T-helper 1 cell treated with Interleukin-12 subunit alpha and Interleukin-12 subunit beta and Interleukin-4 antibody, amounts not matched to agents 30 μg/mL and 1 μg/mL, for 36 hours (primary cell): ENCODE results near the gene MMRN1.
"Not testable (repeated sequence)": the region's sequence is repeated elsewhere in the genome, so short reads cannot be mapped to it uniquely, and the experiment has no call there.

ENCODE experiments used
- H3K27ac Mint-ChIP-seq: one replicate; pipeline ENCODE4 v1.8.0; 2021; ENCODE audit warnings: mild to moderate bottlenecking, mixed read lengths
- H3K27me3 Mint-ChIP-seq: one replicate; pipeline ENCODE4 v1.8.0; 2021; ENCODE audit warnings: low read depth, mixed read lengths
- H3K36me3 Mint-ChIP-seq: one replicate; pipeline ENCODE4 v1.8.0; 2021; ENCODE audit warnings: low read depth, mixed read lengths
- H3K4me1 Mint-ChIP-seq: one replicate; pipeline ENCODE4 v1.8.0; 2021; ENCODE audit warnings: low read depth, mixed read lengths
- H3K4me3 Mint-ChIP-seq: one replicate; pipeline ENCODE4 v1.8.0; 2021; ENCODE audit warnings: mild to moderate bottlenecking, moderate library complexity, mixed read lengths
- H3K9me3 Mint-ChIP-seq: one replicate; pipeline ENCODE4 v1.8.0; 2021; ENCODE audit warnings: mixed read lengths

MMRN1 gene

GRCh38 chr4:89898304-89898716 lies 3.7 kb downstream of the MMRN1 start:
- H3K27ac Mint-ChIP-seq = no peak overlapping the region
- no peaks in the 10 kb centered on the region for H3K36me3 Mint-ChIP-seq
- H3K4me3 Mint-ChIP-seq = no peak overlapping the region
- H3K4me1 Mint-ChIP-seq = peaks cover 14% of the 10 kb centered on the region
- H3K27me3 Mint-ChIP-seq = no peaks in the 10 kb centered on the region
- H3K9me3 Mint-ChIP-seq = no peaks in the 10 kb centered on the region

- Mint-ChIP-seq H3K4me1 (peaks cover 13% of the 10 kb centered on the region), H3K9me3 (no peaks in the 10 kb centered on the region), H3K36me3 (no peaks in the 10 kb centered on the region), H3K27me3 (peaks cover 4% of the 10 kb centered on the region), H3K27ac (no peak overlapping the region), H3K4me3 (no peak overlapping the region)
These were observed 4.5 kb downstream of the MMRN1 start for GRCh38 chr4:89899152-89899551.

- no peak overlapping the region for H3K27ac Mint-ChIP-seq
- no peak overlapping the region for H3K4me3 Mint-ChIP-seq
- no peaks in the 10 kb centered on the region for H3K9me3 Mint-ChIP-seq
- H3K27me3 Mint-ChIP-seq = peaks cover 7% of the 10 kb centered on the region
- H3K4me1 Mint-ChIP-seq = peaks cover 7% of the 10 kb centered on the region
- no peaks in the 10 kb centered on the region for H3K36me3 Mint-ChIP-seq
These were observed 5.2 kb downstream of the MMRN1 start for GRCh38 chr4:89899854-89900253.

- H3K27me3 Mint-ChIP-seq = peaks cover 18% of the 10 kb centered on the region
- not testable (repeated sequence) for H3K9me3 Mint-ChIP-seq, H3K4me3 Mint-ChIP-seq, H3K4me1 Mint-ChIP-seq, H3K27ac Mint-ChIP-seq, H3K36me3 Mint-ChIP-seq
These were observed 7.3 kb downstream of the MMRN1 start for GRCh38 chr4:89901808-89902431.

- peaks cover 22% of the 10 kb centered on the region for H3K27me3 Mint-ChIP-seq
- H3K4me1 Mint-ChIP-seq = no peaks in the 10 kb centered on the region
- no peak overlapping the region for H3K27ac Mint-ChIP-seq
- no peaks in the 10 kb centered on the region for H3K9me3 Mint-ChIP-seq
- no peaks in the 10 kb centered on the region for H3K36me3 Mint-ChIP-seq
- H3K4me3 Mint-ChIP-seq = no peak overlapping the region
These were observed 9.9 kb downstream of the MMRN1 start for GRCh38 chr4:89904524-89904923.

- Mint-ChIP-seq H3K4me3 (no peak overlapping the region), H3K4me1 (no peaks in the 10 kb centered on the region), H3K27ac (no peak overlapping the region), H3K36me3 (no peaks in the 10 kb centered on the region), H3K27me3 (peaks cover 22% of the 10 kb centered on the region), H3K9me3 (no peaks in the 10 kb centered on the region)
These were observed 11.7 kb downstream of the MMRN1 start for GRCh38 chr4:89906316-89906715.

GRCh38 chr4:89906777-89907521 lies 12.3 kb downstream of the MMRN1 start:
- Mint-ChIP-seq H3K36me3 (no peaks in the 10 kb centered on the region), H3K4me1 (no peaks in the 10 kb centered on the region), H3K27me3 (peaks cover 22% of the 10 kb centered on the region), H3K4me3 (no peak overlapping the region), H3K27ac (no peak overlapping the region), H3K9me3 (no peaks in the 10 kb centered on the region)

GRCh38 chr4:89909889-89910288 lies 15.2 kb downstream of the MMRN1 start:
- Mint-ChIP-seq H3K4me1 (no peaks in the 10 kb centered on the region), H3K27me3 (peaks cover 15% of the 10 kb centered on the region), H3K9me3 (no peaks in the 10 kb centered on the region), H3K27ac (no peak overlapping the region), H3K4me3 (no peak overlapping the region), H3K36me3 (no peaks in the 10 kb centered on the region)

- H3K27ac Mint-ChIP-seq = no peak overlapping the region
These were observed 19.0 kb downstream of the MMRN1 start for GRCh38 chr4:89913623-89914022.

GRCh38 chr4:89914609-89915550 lies 20.2 kb downstream of the MMRN1 start:
- Mint-ChIP-seq H3K4me1 (no peaks in the 10 kb centered on the region), H3K27ac (no peak overlapping the region), H3K36me3 (no peaks in the 10 kb centered on the region), H3K4me3 (no peak overlapping the region), H3K27me3 (peaks cover 9% of the 10 kb centered on the region), H3K9me3 (no peaks in the 10 kb centered on the region)

More at GRCh38 chr4:89913623-89914022, 19.0 kb downstream of the MMRN1 start:
- Mint-ChIP-seq H3K4me1 (no peaks in the 10 kb centered on the region), H3K27me3 (peaks cover 9% of the 10 kb centered on the region), H3K4me3 (no peak overlapping the region), H3K9me3 (no peaks in the 10 kb centered on the region), H3K36me3 (no peaks in the 10 kb centered on the region)

GRCh38 chr4:89915937-89916336 lies 21.3 kb downstream of the MMRN1 start:
- Mint-ChIP-seq H3K4me3 (no peak overlapping the region), H3K27me3 (peaks cover 9% of the 10 kb centered on the region), H3K27ac (no peak overlapping the region), H3K9me3 (no peaks in the 10 kb centered on the region), H3K36me3 (no peaks in the 10 kb centered on the region), H3K4me1 (no peaks in the 10 kb centered on the region)

GRCh38 chr4:89922848-89923416 lies 28.3 kb downstream of the MMRN1 start:
- H3K36me3 Mint-ChIP-seq = no peaks in the 10 kb centered on the region
- no peaks in the 10 kb centered on the region for H3K9me3 Mint-ChIP-seq
- H3K27ac Mint-ChIP-seq = no peak overlapping the region
- peaks cover 14% of the 10 kb centered on the region for H3K27me3 Mint-ChIP-seq
- H3K4me1 Mint-ChIP-seq = no peaks in the 10 kb centered on the region
- no peak overlapping the region for H3K4me3 Mint-ChIP-seq

GRCh38 chr4:89928838-89929237 lies 34.2 kb downstream of the MMRN1 start:
- no peak overlapping the region for H3K27ac Mint-ChIP-seq

GRCh38 chr4:89929425-89930159 lies 34.9 kb downstream of the MMRN1 start:
- no peaks in the 10 kb centered on the region for H3K36me3 Mint-ChIP-seq
- no peak overlapping the region for H3K4me3 Mint-ChIP-seq
- H3K9me3 Mint-ChIP-seq = no peaks in the 10 kb centered on the region
- peak overlapping the region; percentile 4 for H3K27ac Mint-ChIP-seq
- peaks cover 8% of the 10 kb centered on the region for H3K27me3 Mint-ChIP-seq
- H3K4me1 Mint-ChIP-seq = peaks cover 12% of the 10 kb centered on the region

More at GRCh38 chr4:89928838-89929237, 34.2 kb downstream of the MMRN1 start:
- peaks cover 8% of the 10 kb centered on the region for H3K27me3 Mint-ChIP-seq
- H3K36me3 Mint-ChIP-seq = no peaks in the 10 kb centered on the region
- peaks cover 12% of the 10 kb centered on the region for H3K4me1 Mint-ChIP-seq
- no peaks in the 10 kb centered on the region for H3K9me3 Mint-ChIP-seq
- H3K4me3 Mint-ChIP-seq = no peak overlapping the region
